PC-9 (cell line): ENCODE results near the gene ADSS1. TPM values are rescaled to one million over a fixed set of nuclear protein-coding genes. Genes with fewer than 3 reads are reported as not detected.

Source experiments
- BruUV-seq: library from RNA; stranded (reverse); fragments of 400-500 nt; replicated peaks from 2 replicates; lab custom pipeline; 2021; lab: Mats Ljungman, UMichigan
- CTCF ChIA-PET: fragments of 300-600 bp; sonication (Branson Sonifier 250); formaldehyde crosslinking; loops from one replicate; lab custom pipeline; 2022; ENCODE audit warnings: antibody characterized with exemption; lab: Charles Lee
- POLR2A ChIA-PET: fragments of 300-600 bp; sonication (Branson Sonifier 250); formaldehyde crosslinking; loops from one replicate; lab custom pipeline; 2022; ENCODE audit warnings: antibody characterized with exemption; ENCODE audit not compliant: unreplicated experiment; lab: Charles Lee
- DNase-seq, 2 experiments: peaks; one replicate each; pipeline versions ENCODE4 v3.0.0 to v3.0.0-alpha.2; 2015 to 2022; ENCODE audit warnings: mixed read lengths in 1 of 2
- H2AFZ ChIP-seq: fragments of 200-600 bp; sonication (generic); 2 replicates; pipeline ENCODE4 v1.8.1; 2017; ENCODE audit warnings: antibody characterized with exemption
- H3F3A ChIP-seq: fragments of 200-600 bp; sonication (generic); 2 replicates; pipeline ENCODE4 v1.8.1; 2017; ENCODE audit warnings: antibody characterized with exemption, mild to moderate bottlenecking, low read depth; ENCODE audit not compliant: insufficient read depth
- H3K27ac ChIP-seq: fragments of 200-600 bp; sonication (generic); 2 replicates; pipeline ENCODE4 v1.6.1; 2016; ENCODE audit warnings: mixed run types
- H3K27me3 ChIP-seq: fragments of 200-600 bp; sonication (generic); 2 replicates; pipeline ENCODE4 v1.6.1; 2016; ENCODE audit warnings: low read depth, mixed run types; ENCODE audit not compliant: insufficient read depth
- H3K36me3 ChIP-seq: fragments of 200-600 bp; sonication (generic); 2 replicates; pipeline ENCODE4 v1.6.1; 2016; ENCODE audit warnings: low read depth, mixed run types
- H3K4me1 ChIP-seq: fragments of 200-600 bp; sonication (generic); replicated peaks from 2 replicates; pipeline ENCODE4 v1.6.1; 2016; ENCODE audit warnings: mixed run types; ENCODE audit not compliant: insufficient read depth
- H3K4me2 ChIP-seq: fragments of 200-600 bp; sonication (generic); 2 replicates; pipeline ENCODE4 v1.6.1; 2017; ENCODE audit warnings: mixed run types
- H3K4me3 ChIP-seq: fragments of 200-600 bp; sonication (generic); 2 replicates; pipeline ENCODE4 v1.6.1; 2016; ENCODE audit warnings: mixed run types
- H3K79me2 ChIP-seq: fragments of 200-600 bp; sonication (generic); 2 replicates; pipeline ENCODE4 v1.6.1; 2017; ENCODE audit warnings: low read depth, mixed run types
- H3K9me2 ChIP-seq: fragments of 200-600 bp; sonication (generic); 2 replicates; pipeline ENCODE4 v1.8.1; 2017; ENCODE audit warnings: mild to moderate bottlenecking; ENCODE audit not compliant: insufficient read depth
- H3K9me3 ChIP-seq: fragments of 200-600 bp; sonication (generic); 2 replicates; pipeline ENCODE4 v1.8.1; 2016; ENCODE audit warnings: low read depth; ENCODE audit not compliant: insufficient read depth
- H4K20me1 ChIP-seq: fragments of 200-600 bp; sonication (generic); 2 replicates; pipeline ENCODE4 v1.8.1; 2017; ENCODE audit not compliant: insufficient read depth
- EZH2 ChIP-seq: fragments of 200-600 bp; sonication (generic); IDR thresholded peaks from 2 replicates; pipeline ENCODE4 v1.8.0; 2017; ENCODE audit warnings: antibody characterized with exemption, low read depth
- intact Hi-C: fragments of 100-400 bp; cut with micrococcal nuclease; formaldehyde crosslinking; loops from one replicate; pipeline ENCODE4 v1.10.0; 2022; ENCODE audit not compliant: unreplicated experiment
- total RNA-seq: library from RNA; stranded (reverse); gene quantifications from 2 replicates; pipeline ENCODE4 v1.2.3, GENCODE V29; 2021
- TF ChIP-seq, protein P1 (sequence below): fragments of 200-600 bp; sonication (generic); conservative IDR thresholded peaks from 2 replicates; pipeline ENCODE4 v1.6.1; 2017; ENCODE audit warnings: mixed run types, antibody characterized with exemption, mild to moderate bottlenecking, moderate library complexity

Gene ADSS1
- total RNA-seq, 1 experiment from 2014 or later = 5.8 TPM

- TF ChIP-seq, protein P1, sequence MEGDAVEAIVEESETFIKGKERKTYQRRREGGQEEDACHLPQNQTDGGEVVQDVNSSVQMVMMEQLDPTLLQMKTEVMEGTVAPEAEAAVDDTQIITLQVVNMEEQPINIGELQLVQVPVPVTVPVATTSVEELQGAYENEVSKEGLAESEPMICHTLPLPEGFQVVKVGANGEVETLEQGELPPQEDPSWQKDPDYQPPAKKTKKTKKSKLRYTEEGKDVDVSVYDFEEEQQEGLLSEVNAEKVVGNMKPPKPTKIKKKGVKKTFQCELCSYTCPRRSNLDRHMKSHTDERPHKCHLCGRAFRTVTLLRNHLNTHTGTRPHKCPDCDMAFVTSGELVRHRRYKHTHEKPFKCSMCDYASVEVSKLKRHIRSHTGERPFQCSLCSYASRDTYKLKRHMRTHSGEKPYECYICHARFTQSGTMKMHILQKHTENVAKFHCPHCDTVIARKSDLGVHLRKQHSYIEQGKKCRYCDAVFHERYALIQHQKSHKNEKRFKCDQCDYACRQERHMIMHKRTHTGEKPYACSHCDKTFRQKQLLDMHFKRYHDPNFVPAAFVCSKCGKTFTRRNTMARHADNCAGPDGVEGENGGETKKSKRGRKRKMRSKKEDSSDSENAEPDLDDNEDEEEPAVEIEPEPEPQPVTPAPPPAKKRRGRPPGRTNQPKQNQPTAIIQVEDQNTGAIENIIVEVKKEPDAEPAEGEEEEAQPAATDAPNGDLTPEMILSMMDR = no peak
- TF ChIP-seq EZH2 = no peak
- Histone ChIP-seq H3K4me1 (peaks cover 41% of the 10 kb centered on the region), H3K9me3 (no peaks in the 10 kb centered on the region), H4K20me1 (peaks cover 24% of the 10 kb centered on the region), H2AFZ (no peak overlapping the region), H3K36me3 (no peaks in the 10 kb centered on the region), H3K79me2 (peaks cover 33% of the 10 kb centered on the region), H3K27ac (peak overlapping the region; percentile 47), H3K27me3 (no peaks in the 10 kb centered on the region), H3K4me2 (peak overlapping the region; percentile 82), H3K4me3 (peak overlapping the region; percentile 71; the same call in 1 of the 2 replicates), H3F3A (peaks cover 25% of the 10 kb centered on the region), H3K9me2 (no peaks in the 10 kb centered on the region)
- CTCF ChIA-PET = interaction anchor here (0.5 kb wide), 1 partner anchor 219 kb away, joined by 3 read pairs; no protein-coding TSS in a partner anchor
- no TSS peak for BruUV-seq
- intact Hi-C loops = no loop called here
- POLR2A ChIA-PET = interaction anchor here (0.5 to 0.7 kb wide), 5 partner anchors 10 to 610 kb away, joined by 3 to 5 read pairs (median 3); no protein-coding TSS in a partner anchor
- DNase-seq = peak; percentile 86 to 89
Observed at GRCh38 chr14:104687601-104688504, 36.2 kb upstream of the ADSS1 start.

GRCh38 chr14:104688505-104689108 is 35.4 kb upstream of the ADSS1 start:
- no peaks in the 10 kb centered on the region for H3K9me3 ChIP-seq
- no peak for TF ChIP-seq EZH2
- TF ChIP-seq, protein P1 = no peak
- H3F3A ChIP-seq = peaks cover 24% of the 10 kb centered on the region
- no peaks in the 10 kb centered on the region for H3K36me3 ChIP-seq
- no peaks in the 10 kb centered on the region for H3K9me2 ChIP-seq
- BruUV-seq = TSS peak; percentile 88
- no peak for DNase-seq
- H3K4me2 ChIP-seq = peak overlapping the region; percentile 82
- intact Hi-C loops = no loop called here
- H3K79me2 ChIP-seq = peaks cover 40% of the 10 kb centered on the region
- H2AFZ ChIP-seq = peak overlapping the region; percentile 73
- H3K27me3 ChIP-seq = no peaks in the 10 kb centered on the region
- peak overlapping the region; percentile 71 for H3K4me3 ChIP-seq
- peak overlapping the region; percentile 47 for H3K27ac ChIP-seq
- ChIA-PET POLR2A (no interaction called here), CTCF (no interaction called here)
- H3K4me1 ChIP-seq = peaks cover 36% of the 10 kb centered on the region
- H4K20me1 ChIP-seq = peaks cover 32% of the 10 kb centered on the region

- peaks cover 47% of the 10 kb centered on the region for H3K79me2 ChIP-seq
- peak in 1 of 2 experiments; percentile 69 for DNase-seq
- H3F3A ChIP-seq = peaks cover 24% of the 10 kb centered on the region
- intact Hi-C loops = no loop called here
- ChIA-PET CTCF (no interaction called here), POLR2A (no interaction called here)
- no TSS peak for BruUV-seq
- H4K20me1 ChIP-seq = peaks cover 38% of the 10 kb centered on the region
- peak within 1 kb of the TSS; percentile 98 for H3K4me2 ChIP-seq
- peak within 1 kb of the TSS; percentile 76 for H3K4me3 ChIP-seq
- H3K27ac ChIP-seq = peak within 1 kb of the TSS; percentile 47
- peaks cover 36% of the 10 kb centered on the region for H3K4me1 ChIP-seq
- H3K9me3 ChIP-seq = no peaks in the 10 kb centered on the region
- H3K27me3 ChIP-seq = no peaks in the 10 kb centered on the region
- no peaks in the 10 kb centered on the region for H3K36me3 ChIP-seq
- H3K9me2 ChIP-seq = no peaks in the 10 kb centered on the region
- H2AFZ ChIP-seq = peak within 1 kb of the TSS; percentile 80
- TF ChIP-seq, protein P1 = no peak
- no peak for TF ChIP-seq EZH2
Observed at GRCh38 chr14:104689109-104689880, 34.7 kb upstream of the ADSS1 start, which contains the start of gene INF2. Gene INF2 (plus strand): TSS chr14:104689618. CDS start chr14:104701366, 11,748 bp downstream.
